Esophagus squamous epithelium (tissue), 5 donors: ENCODE results near the gene MAP2K7. TPM values are rescaled to one million over a fixed set of nuclear protein-coding genes. Genes with fewer than 3 reads are reported as not detected.
"Not testable (repeated sequence)": the region's sequence is repeated elsewhere in the genome, so short reads cannot be mapped to it uniquely, and the experiment has no call there.

Experiments
- DNase-seq: peaks from one replicate; lab custom pipeline; 2025; lab: John Stamatoyannopoulos, UW
- H3K27ac ChIP-seq, 4 donors: fragments of 200-600 bp; sonication (generic); one replicate each; pipeline ENCODE4 v1.5.1; 2016 to 2019; ENCODE audit warnings: mild to moderate bottlenecking in 1 of 4
- H3K27me3 ChIP-seq, 4 donors: fragments of 200-600 bp; sonication (generic); 1 replicate in 3 of 4; 2 replicates in 1 of 4; pipeline versions ENCODE4 v1.5.1 to v1.6.0; 2017 to 2021; ENCODE audit warnings: antibody characterized with exemption in 1 of 4
- H3K36me3 ChIP-seq, 3 donors: fragments of 200-600 bp; sonication (generic); one replicate each; pipeline ENCODE4 v1.5.1; 2016 to 2019
- H3K4me1 ChIP-seq, 3 donors: fragments of 200-600 bp; sonication (generic); one replicate each; pipeline ENCODE4 v1.5.1; 2017 to 2019
- H3K4me3 ChIP-seq, 4 donors: fragments of 200-600 bp; sonication (generic); 1 replicate in 3 of 4; 2 replicates in 1 of 4; pipeline ENCODE4 v1.5.1; 2016 to 2019; ENCODE audit warnings: mild to moderate bottlenecking in 2 of 4, moderate library complexity in 1 of 4
- H3K9me3 ChIP-seq, 3 donors: fragments of 200-600 bp; sonication (generic); one replicate each; pipeline ENCODE4 v1.5.1; 2016 to 2019
- POLR2A ChIP-seq, 4 donors: fragments of 450-650 bp; IDR thresholded peaks; one replicate each; pipeline ENCODE4 v1.6.1; 2017; ENCODE audit warnings: antibody characterized with exemption in 4 of 4, mild to moderate bottlenecking in 4 of 4, moderate library complexity in 3 of 4
- WGBS, 2 donors: methylation state at CpG; one replicate each; pipeline ENCODE4 v1.1.5; 2018; 5-methylcytosine and 5-hydroxymethylcytosine counted together
- intact Hi-C: fragments of 100-400 bp; cut with DNase I; formaldehyde crosslinking; loops from one replicate; pipeline ENCODE4 v1.15.0; 2022
- total RNA-seq, 4 donors: library from RNA; depleted of rRNA; stranded (reverse); fragments of >200 nt; gene quantifications; one replicate each; pipeline ENCODE4 v1.1.0, GENCODE V29; 2016
- TF ChIP-seq, protein P1 (sequence below), 6 experiments: fragments of 450-650 bp in 4 of 6; fragments of 200-600 bp in 2 of 6; sonication (generic) in 2 of 6; IDR thresholded peaks; one replicate each; pipeline ENCODE4 v1.5.1; 2016 to 2019; ENCODE audit warnings: antibody characterized with exemption in 6 of 6, mild to moderate bottlenecking in 4 of 6, moderate library complexity in 4 of 6
- donor health status: DM: yes; HTN: yes; CAD: no.

MAP2K7 gene
- total RNA-seq, 4 donors from 2014 or later, result 8.6 to 17.3 (median 13.8) TPM

DNA sequence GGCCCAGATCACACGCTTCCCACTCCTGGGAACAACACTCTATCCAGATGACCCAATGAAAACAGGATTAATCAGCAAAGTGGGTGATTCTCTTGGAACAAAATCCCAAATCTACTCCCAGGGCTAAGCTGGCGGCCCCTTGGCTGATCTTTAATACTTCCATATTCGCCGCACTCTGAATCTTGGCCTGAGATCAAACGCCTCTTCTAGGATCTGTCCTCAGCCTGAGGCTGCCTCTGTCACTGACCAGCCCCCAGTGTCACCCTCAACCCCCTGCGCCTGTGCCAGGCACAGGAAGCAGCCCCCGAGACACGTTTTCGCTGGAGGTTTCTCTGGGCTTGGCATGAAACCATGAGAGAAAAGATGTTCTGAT lies 24.6 kb downstream of the MAP2K7 start:
- H3K9me3 ChIP-seq, result no peaks in the 10 kb centered on the region
- H3K36me3 ChIP-seq, result peaks cover 22 to 48% (median 22%) of the 10 kb centered on the region in 3 donors
- WGBS, 2 donors, result 48% methylated on average over 7 to 9 of the region's 9 CpGs
- H3K27ac ChIP-seq, result peak overlapping the region; percentile 63 to 91 (median 84)
- intact Hi-C loops, result no loop called here
- TF ChIP-seq POLR2A (IDR thresholded peaks at IDR 0.05), result no peak
- TF ChIP-seq, protein P1, sequence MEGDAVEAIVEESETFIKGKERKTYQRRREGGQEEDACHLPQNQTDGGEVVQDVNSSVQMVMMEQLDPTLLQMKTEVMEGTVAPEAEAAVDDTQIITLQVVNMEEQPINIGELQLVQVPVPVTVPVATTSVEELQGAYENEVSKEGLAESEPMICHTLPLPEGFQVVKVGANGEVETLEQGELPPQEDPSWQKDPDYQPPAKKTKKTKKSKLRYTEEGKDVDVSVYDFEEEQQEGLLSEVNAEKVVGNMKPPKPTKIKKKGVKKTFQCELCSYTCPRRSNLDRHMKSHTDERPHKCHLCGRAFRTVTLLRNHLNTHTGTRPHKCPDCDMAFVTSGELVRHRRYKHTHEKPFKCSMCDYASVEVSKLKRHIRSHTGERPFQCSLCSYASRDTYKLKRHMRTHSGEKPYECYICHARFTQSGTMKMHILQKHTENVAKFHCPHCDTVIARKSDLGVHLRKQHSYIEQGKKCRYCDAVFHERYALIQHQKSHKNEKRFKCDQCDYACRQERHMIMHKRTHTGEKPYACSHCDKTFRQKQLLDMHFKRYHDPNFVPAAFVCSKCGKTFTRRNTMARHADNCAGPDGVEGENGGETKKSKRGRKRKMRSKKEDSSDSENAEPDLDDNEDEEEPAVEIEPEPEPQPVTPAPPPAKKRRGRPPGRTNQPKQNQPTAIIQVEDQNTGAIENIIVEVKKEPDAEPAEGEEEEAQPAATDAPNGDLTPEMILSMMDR (IDR thresholded peaks at IDR 0.05), result no peak
- H3K4me1 ChIP-seq, result peaks cover 36 to 84% (median 47%) of the 10 kb centered on the region in 3 donors
- H3K27me3 ChIP-seq, result peaks cover 0 to 19% (median 0%) of the 10 kb centered on the region in 4 donors
- H3K4me3 ChIP-seq, result peak overlapping the region in 1 of 4 donors; percentile 27
- no peak for DNase-seq

DNA sequence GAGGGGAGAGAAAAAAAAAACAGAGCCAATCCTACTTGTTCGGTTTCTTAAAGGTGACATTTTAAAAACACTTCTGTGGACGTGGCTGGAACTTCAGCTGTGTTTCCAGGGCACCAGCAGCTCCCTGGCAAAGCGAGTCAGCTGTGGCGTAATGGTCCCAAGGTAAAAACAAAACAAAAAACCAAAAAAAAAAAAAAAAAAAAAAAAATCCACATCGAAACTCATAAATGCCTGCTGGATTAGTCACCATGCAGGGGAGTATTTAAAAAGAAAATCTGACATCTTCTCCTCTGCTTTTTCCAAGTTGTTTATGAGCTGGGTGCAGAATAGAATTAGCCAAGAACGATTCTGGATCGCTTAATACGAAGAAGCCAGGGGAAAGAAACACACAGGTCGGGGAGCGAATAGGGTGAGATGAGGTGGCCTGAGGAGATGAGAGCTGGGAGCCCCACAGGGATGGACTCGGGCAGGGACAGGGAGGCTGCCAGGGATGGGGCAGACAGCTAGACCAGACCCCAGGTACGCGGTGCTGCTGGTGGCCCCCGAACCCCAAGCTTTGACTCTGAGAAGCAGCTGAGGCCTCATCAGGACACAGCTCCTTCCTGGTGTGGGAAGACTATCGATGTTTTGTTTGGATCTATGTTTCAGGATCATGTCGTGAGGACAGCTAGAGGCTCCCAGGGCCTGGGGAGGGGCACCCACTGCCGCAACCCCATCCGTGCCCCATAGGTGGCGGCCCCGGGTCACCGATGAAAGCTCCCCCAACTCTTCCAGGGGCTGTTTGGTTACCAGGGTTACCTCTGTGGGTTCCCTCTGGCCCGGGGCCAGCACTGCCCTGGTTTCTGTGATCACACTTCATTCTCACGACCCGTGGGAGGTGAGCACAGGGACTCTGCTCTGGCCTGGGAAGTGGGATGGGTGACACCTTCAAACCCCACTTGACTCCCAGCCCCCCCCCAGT lies 25.3 kb downstream of the MAP2K7 start:
- Histone ChIP-seq H3K27ac (peak overlapping the region; percentile 63 to 91 (median 87)), H3K36me3 (peaks cover 29 to 55% (median 29%) of the 10 kb centered on the region in 3 donors), H3K27me3 (peaks cover 0 to 18% (median 0%) of the 10 kb centered on the region in 4 donors), H3K4me3 (peak overlapping the region in 2 of 4 donors; percentile 4 to 16), H3K4me1 (peaks cover 36 to 77% (median 47%) of the 10 kb centered on the region in 3 donors), H3K9me3 (no peaks in the 10 kb centered on the region)
- intact Hi-C loops, result no loop called here
- DNase-seq, result no peak
- no peak for TF ChIP-seq POLR2A (IDR thresholded peaks at IDR 0.05)
- TF ChIP-seq, protein P1 (IDR thresholded peaks at IDR 0.05), result peak in 3 of 6 experiments; percentile 9 to 33 (median 22)
- WGBS, 2 donors, result 24 to 35% methylated on average over 13 to 21 of the region's 24 CpGs

DNA sequence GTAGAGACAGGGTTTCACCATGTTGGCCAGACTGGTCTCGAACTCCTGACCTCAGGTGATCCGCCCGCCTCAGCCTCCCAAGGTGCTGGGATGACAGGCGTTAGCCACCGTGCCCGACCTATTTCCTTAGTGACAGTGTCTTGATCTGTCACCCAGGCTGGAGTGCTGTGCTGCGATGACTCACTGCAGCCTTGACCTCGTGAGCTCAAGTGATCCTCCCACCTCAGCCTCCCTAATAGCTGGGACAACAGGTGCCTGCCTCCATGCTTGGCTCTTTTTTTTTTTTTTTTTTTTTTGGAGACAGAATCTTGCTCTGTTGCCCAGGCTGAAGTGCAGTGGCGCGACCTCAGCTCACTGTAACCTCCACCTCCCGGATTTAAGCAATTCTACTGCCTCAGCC lies 26.4 kb downstream of the MAP2K7 start:
- intact Hi-C loops, result not testable (repeated sequence)

DNA sequence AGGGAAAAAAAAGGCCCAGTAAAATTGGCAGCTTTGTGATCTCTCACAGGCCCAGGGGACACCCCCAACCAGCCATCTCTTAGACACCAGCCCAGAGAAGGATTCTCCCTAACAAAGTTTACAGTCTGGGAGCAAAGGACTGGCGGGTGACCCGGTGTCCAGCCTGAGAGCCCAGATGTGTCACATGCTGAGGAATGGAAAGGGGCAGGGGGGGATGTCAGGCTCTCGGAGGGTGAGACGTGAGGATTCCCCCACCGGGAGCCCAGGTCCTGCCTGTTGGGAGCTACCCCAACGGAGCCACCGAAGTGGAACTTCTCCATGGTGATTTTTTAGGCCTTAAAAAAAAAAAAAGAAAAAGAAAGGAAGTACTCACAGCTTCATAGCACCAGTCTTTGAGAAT lies 27.1 kb downstream of the MAP2K7 start:
- intact Hi-C loops, result no loop called here
- Histone ChIP-seq H3K27me3 (peaks cover 0 to under 1% (median 0%) of the 10 kb centered on the region in 4 donors), H3K9me3 (no peaks in the 10 kb centered on the region), H3K27ac (peak overlapping the region; percentile 63 to 91 (median 86)), H3K4me1 (peaks cover 25 to 59% (median 42%) of the 10 kb centered on the region in 3 donors), H3K36me3 (peaks cover 34 to 72% (median 38%) of the 10 kb centered on the region in 3 donors), H3K4me3 (no peak overlapping the region)
- TF ChIP-seq, protein P1 (IDR thresholded peaks at IDR 0.05), result no peak
- no peak for TF ChIP-seq POLR2A (IDR thresholded peaks at IDR 0.05)
- WGBS, 2 donors, result 56 to 73% methylated on average over 6 to 7 of the region's 7 CpGs
- DNase-seq, result no peak

More for the DNA sequence above, 26.4 kb downstream of the MAP2K7 start:
- not testable (repeated sequence) for H3K4me3 ChIP-seq, DNase-seq, H3K9me3 ChIP-seq, H3K27me3 ChIP-seq
- H3K36me3 ChIP-seq, result peaks cover 29 to 65% (median 38%) of the 10 kb centered on the region in 3 donors
- peaks cover 32 to 66% (median 42%) of the 10 kb centered on the region in 3 donors for H3K4me1 ChIP-seq
- 72 to 81% methylated on average over 10 to 11 of the region's 11 CpGs for WGBS, 2 donors
- peak overlapping the region; percentile 63 to 91 (median 87) for H3K27ac ChIP-seq

DNA sequence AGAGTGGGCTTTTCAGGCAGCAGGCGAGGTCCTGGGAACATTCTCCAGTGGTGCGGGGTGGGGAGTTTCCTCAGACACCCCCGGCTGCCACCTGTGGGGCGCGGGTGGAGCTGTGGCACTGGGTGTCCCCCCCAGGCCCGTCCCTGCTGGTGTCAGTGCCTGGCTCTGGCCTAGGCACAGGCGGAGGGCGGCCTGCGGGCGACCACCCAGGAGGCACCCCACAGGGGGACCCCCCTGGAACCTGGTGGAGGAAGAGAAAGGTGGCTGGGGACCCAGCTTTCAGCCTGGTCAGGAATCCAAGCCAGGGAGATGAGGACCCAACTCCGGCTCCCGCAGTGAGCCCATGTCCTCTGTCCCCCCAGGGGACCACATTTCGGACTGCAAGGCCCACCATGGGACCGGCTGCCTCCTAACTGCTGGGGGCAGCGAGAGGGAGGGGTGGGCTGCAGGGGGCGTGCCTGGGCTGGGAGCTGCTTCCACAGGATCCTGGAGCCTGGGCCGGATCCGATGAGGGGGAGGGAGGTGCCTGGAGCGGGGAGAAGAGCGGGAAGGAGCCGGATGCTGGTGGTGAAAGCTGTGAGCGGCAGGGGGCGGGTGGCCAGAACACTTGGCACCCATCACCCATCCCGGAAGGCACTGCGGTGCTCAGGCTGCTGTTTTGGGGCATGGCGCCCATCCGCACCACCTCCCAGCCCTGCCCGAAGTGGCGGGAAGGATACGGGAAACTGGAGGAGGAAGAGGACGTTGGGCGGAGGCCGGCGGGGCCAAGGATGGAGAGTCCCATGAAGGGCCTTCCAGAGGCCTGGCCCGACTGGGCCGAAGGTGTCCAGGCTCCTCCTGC lies 27.8 kb downstream of the MAP2K7 start:
- Histone ChIP-seq H3K4me3 (no peak overlapping the region), H3K36me3 (peaks cover 37 to 79% (median 38%) of the 10 kb centered on the region in 3 donors), H3K4me1 (peaks cover 18 to 53% (median 39%) of the 10 kb centered on the region in 3 donors), H3K27ac (peak overlapping the region; percentile 63 to 91 (median 86)), H3K27me3 (no peaks in the 10 kb centered on the region), H3K9me3 (no peaks in the 10 kb centered on the region)
- no peak for DNase-seq
- 60 to 81% methylated on average over 8 to 20 of the region's 36 CpGs for WGBS, 2 donors
- TF ChIP-seq, protein P1 (IDR thresholded peaks at IDR 0.05), result no peak
- TF ChIP-seq POLR2A (IDR thresholded peaks at IDR 0.05), result no peak
- intact Hi-C loops, result no loop called here
